Thyroid gland (tissue), 4 donors: Measurements from ENCODE around the gene GTF2F2. TPM values are rescaled to one million over a fixed set of nuclear protein-coding genes. Genes with fewer than 3 reads are reported as not detected.

Source experiments
- DNase-seq, 2 donors: peaks; one replicate each; pipeline ENCODE4 v3.0.0-alpha.2; 2019
- H3K27ac ChIP-seq, 3 donors: fragments of 200-600 bp; sonication (generic); 1 replicate in 2 of 3; 2 replicates in 1 of 3; pipeline ENCODE4 v1.5.1; 2016 to 2019; ENCODE audit warnings: mild to moderate bottlenecking in 1 of 3, moderate library complexity in 1 of 3
- H3K27me3 ChIP-seq: fragments of 200-600 bp; sonication (generic); one replicate; pipeline ENCODE4 v1.5.1; 2019
- H3K36me3 ChIP-seq, 2 donors: fragments of 200-600 bp; sonication (generic); one replicate each; pipeline ENCODE4 v1.5.1; 2016 to 2019
- H3K4me1 ChIP-seq, 2 donors: fragments of 200-600 bp; sonication (generic); one replicate each; pipeline ENCODE4 v1.5.1; 2017 to 2019
- H3K4me3 ChIP-seq, 3 donors: fragments of 200-600 bp; sonication (generic); replicated peaks in 1 of 3; 1 replicate in 2 of 3; 2 replicates in 1 of 3; pipeline ENCODE4 v1.5.1; 2016; ENCODE audit warnings: mild to moderate bottlenecking in 1 of 3
- H3K9me3 ChIP-seq: fragments of 200-600 bp; sonication (generic); one replicate; pipeline ENCODE4 v1.5.1; 2017
- CTCF ChIP-seq, 6 experiments: fragments of 200-600 bp in 3 of 6; fragments of 450-650 bp in 3 of 6; sonication (generic) in 3 of 6; IDR thresholded peaks; one replicate each; pipeline ENCODE4 v1.5.1; 2016 to 2019; ENCODE audit warnings: antibody characterized with exemption in 6 of 6, mild to moderate bottlenecking in 2 of 6, inconsistent platforms in 1 of 6, moderate library complexity in 1 of 6
- POLR2A ChIP-seq, 2 donors: fragments of 450-650 bp; IDR thresholded peaks; one replicate each; pipeline ENCODE4 v1.6.1; 2017; ENCODE audit warnings: antibody characterized with exemption in 2 of 2, mild to moderate bottlenecking in 2 of 2, moderate library complexity in 1 of 2
- WGBS, 2 donors: methylation state at CpG; one replicate each; pipeline ENCODE4 v1.1.5; 2017; 5-methylcytosine and 5-hydroxymethylcytosine counted together
- intact Hi-C: fragments of 100-400 bp; cut with DNase I; formaldehyde crosslinking; loops from one replicate; pipeline ENCODE4 v1.15.1; 2023
- total RNA-seq, 4 donors: library from RNA; depleted of rRNA; stranded (reverse); fragments of >200 nt; gene quantifications; one replicate each; pipeline ENCODE4 v1.2.3, GENCODE V29; 2016

The GTF2F2 gene
- total RNA-seq, 4 donors from 2014 or later = 15.3 to 22.7 (median 19.6) TPM

GRCh38 chr13:45174478-45174877, 54.2 kb downstream of the GTF2F2 start:
- intact Hi-C loops = no loop called here
- Histone ChIP-seq H3K27ac (no peak overlapping the region), H3K27me3 (no peaks in the 10 kb centered on the region), H3K9me3 (no peaks in the 10 kb centered on the region), H3K4me1 (no peaks in the 10 kb centered on the region), H3K4me3 (no peak overlapping the region), H3K36me3 (no peaks in the 10 kb centered on the region)
- no peak for DNase-seq
- TF ChIP-seq POLR2A (IDR thresholded peaks at IDR 0.05) (no peak), CTCF (IDR thresholded peaks at IDR 0.05) (no peak)

- DNase-seq = peak in 1 of 2 donors; percentile 10
- Histone ChIP-seq H3K36me3 (no peaks in the 10 kb centered on the region), H3K4me3 (no peak overlapping the region), H3K4me1 (no peaks in the 10 kb centered on the region), H3K27me3 (no peaks in the 10 kb centered on the region), H3K27ac (no peak overlapping the region), H3K9me3 (no peaks in the 10 kb centered on the region)
- TF ChIP-seq CTCF (IDR thresholded peaks at IDR 0.05) (no peak), POLR2A (IDR thresholded peaks at IDR 0.05) (no peak)
- 73 to 74% methylated on average over 3 of the region's 3 CpGs for WGBS, 2 donors
- intact Hi-C loops = no loop called here
Measured at GRCh38 chr13:45178349-45179162, 58.2 kb downstream of the GTF2F2 start.

- Histone ChIP-seq H3K9me3 (no peaks in the 10 kb centered on the region), H3K27ac (no peak overlapping the region), H3K36me3 (no peaks in the 10 kb centered on the region), H3K27me3 (no peaks in the 10 kb centered on the region), H3K4me3 (no peak overlapping the region), H3K4me1 (no peaks in the 10 kb centered on the region)
- no peak for TF ChIP-seq CTCF (IDR thresholded peaks at IDR 0.05)
- DNase-seq = no peak
- intact Hi-C loops = no loop called here
Measured at GRCh38 chr13:45179428-45179827, 59.1 kb downstream of the GTF2F2 start.

- no peaks in the 10 kb centered on the region for H3K4me1 ChIP-seq
- H3K9me3 ChIP-seq = no peaks in the 10 kb centered on the region
- no peaks in the 10 kb centered on the region for H3K36me3 ChIP-seq
- no peak overlapping the region for H3K4me3 ChIP-seq
- DNase-seq = no peak
- 86 to 96% methylated on average over 3 of the region's 3 CpGs for WGBS, 2 donors
- TF ChIP-seq POLR2A (IDR thresholded peaks at IDR 0.05) = no peak
- no peak for TF ChIP-seq CTCF (IDR thresholded peaks at IDR 0.05)
- intact Hi-C loops = no loop called here
- H3K27me3 ChIP-seq = no peaks in the 10 kb centered on the region
- H3K27ac ChIP-seq = no peak overlapping the region
Measured at GRCh38 chr13:45180303-45180702, 60.0 kb downstream of the GTF2F2 start.

GRCh38 chr13:45180713-45181601, 60.6 kb downstream of the GTF2F2 start:
- no peak for TF ChIP-seq CTCF (IDR thresholded peaks at IDR 0.05)
- no peak for TF ChIP-seq POLR2A (IDR thresholded peaks at IDR 0.05)
- H3K27me3 ChIP-seq = no peaks in the 10 kb centered on the region
- H3K4me1 ChIP-seq = no peaks in the 10 kb centered on the region
- WGBS, 2 donors = 92 to 98% methylated on average over 7 of the region's 7 CpGs
- no peak for DNase-seq
- H3K27ac ChIP-seq = no peak overlapping the region
- H3K4me3 ChIP-seq = no peak overlapping the region
- H3K9me3 ChIP-seq = no peaks in the 10 kb centered on the region
- intact Hi-C loops = no loop called here
- H3K36me3 ChIP-seq = no peaks in the 10 kb centered on the region
